Lung (tissue), 12 donors: ENCODE measurements around the gene CCDC9B. TPM values are rescaled to one million over a fixed set of nuclear protein-coding genes. Genes with fewer than 3 reads are reported as not detected.

Experiments used
- ATAC-seq: fragments of 200-7000 bp; cut with Tn5 transposase; one replicate; pipeline ENCODE4 v1.9.1; 2020; ENCODE audit warnings: moderate number of reproducible peaks; ENCODE audit not compliant: insufficient read depth, low FRiP score
- DNase-seq, 3 donors: peaks; one replicate each; pipeline ENCODE4 v3.0.0-alpha.2; 2013 to 2017
- H3K27ac ChIP-seq, 2 donors: one replicate each; pipeline ENCODE4 v1.5.1; 2013; ENCODE audit warnings: mild to moderate bottlenecking in 2 of 2, moderate library complexity in 2 of 2, control low read depth in 1 of 2, inconsistent platforms in 1 of 2, low read depth in 1 of 2, low read length in 1 of 2
- H3K27me3 ChIP-seq, 3 donors: one replicate each; pipeline ENCODE4 v1.5.1; 2013; ENCODE audit warnings: low read length in 2 of 3; ENCODE audit not compliant: control insufficient read depth in 3 of 3, insufficient read depth in 3 of 3
- H3K36me3 ChIP-seq, 4 donors: one replicate each; pipeline ENCODE4 v1.5.1; 2013; ENCODE audit warnings: low read length in 4 of 4, mild to moderate bottlenecking in 1 of 4, moderate library complexity in 1 of 4; ENCODE audit not compliant: control insufficient read depth in 4 of 4, insufficient read depth in 4 of 4
- H3K4me1 ChIP-seq, 5 donors: one replicate each; pipeline ENCODE4 v1.5.1; 2013; ENCODE audit warnings: low read length in 5 of 5, mild to moderate bottlenecking in 2 of 5, moderate library complexity in 1 of 5; ENCODE audit not compliant: control insufficient read depth in 5 of 5, insufficient read depth in 5 of 5
- H3K4me3 ChIP-seq: one replicate; pipeline ENCODE4 v1.5.1; 2013; ENCODE audit warnings: mild to moderate bottlenecking, control low read depth, moderate library complexity
- H3K9ac ChIP-seq, 2 donors: one replicate each; pipeline ENCODE4 v1.5.1; 2013; ENCODE audit warnings: low read length in 2 of 2, control low read depth in 1 of 2; ENCODE audit not compliant: insufficient read depth in 1 of 2
- H3K9me3 ChIP-seq, 4 donors: one replicate each; pipeline ENCODE4 v1.5.1; 2013; ENCODE audit warnings: low read length in 3 of 4, mild to moderate bottlenecking in 1 of 4, moderate library complexity in 1 of 4; ENCODE audit not compliant: control insufficient read depth in 4 of 4, insufficient read depth in 3 of 4
- WGBS, 2 donors: extraction: QIAGEN DNeasy Blood & Tissue Kit; methylation state at CpG; one replicate each; pipeline ENCODE4 v1.1.7; 2013; 5-methylcytosine and 5-hydroxymethylcytosine counted together
- polyA plus RNA-seq, 2 donors: library from polyadenylated mRNA; stranded (reverse); fragments of 200-250 nt; gene quantifications; one replicate each; pipeline ENCODE4 v1.2.1, GENCODE V29; 2013
- total RNA-seq, 2 donors: library from RNA; depleted of rRNA in 1 of 2; stranded (reverse); fragments of >200 nt in 1 of 2; gene quantifications; one replicate each; pipeline ENCODE4 v1.2.1, GENCODE V29; 2014 to 2021
- TF ChIP-seq, protein P1 (sequence below): IDR thresholded peaks from 2 replicates; pipeline ENCODE4 v1.5.1; 2012; ENCODE audit warnings: mild to moderate bottlenecking; ENCODE audit errors: control extremely low read depth, extremely low read depth
- donor health status: control.
- donor health status: control.
- donor health status: Bipolar disorder and iron deficiency.
- donor health status: healthy.
- donor health status: DM: yes; HTN: yes; CAD: no.

Gene CCDC9B
- total and polyA plus RNA-seq, 4 donors, result 4.4 to 42.1 (median 14.9) TPM

DNA sequence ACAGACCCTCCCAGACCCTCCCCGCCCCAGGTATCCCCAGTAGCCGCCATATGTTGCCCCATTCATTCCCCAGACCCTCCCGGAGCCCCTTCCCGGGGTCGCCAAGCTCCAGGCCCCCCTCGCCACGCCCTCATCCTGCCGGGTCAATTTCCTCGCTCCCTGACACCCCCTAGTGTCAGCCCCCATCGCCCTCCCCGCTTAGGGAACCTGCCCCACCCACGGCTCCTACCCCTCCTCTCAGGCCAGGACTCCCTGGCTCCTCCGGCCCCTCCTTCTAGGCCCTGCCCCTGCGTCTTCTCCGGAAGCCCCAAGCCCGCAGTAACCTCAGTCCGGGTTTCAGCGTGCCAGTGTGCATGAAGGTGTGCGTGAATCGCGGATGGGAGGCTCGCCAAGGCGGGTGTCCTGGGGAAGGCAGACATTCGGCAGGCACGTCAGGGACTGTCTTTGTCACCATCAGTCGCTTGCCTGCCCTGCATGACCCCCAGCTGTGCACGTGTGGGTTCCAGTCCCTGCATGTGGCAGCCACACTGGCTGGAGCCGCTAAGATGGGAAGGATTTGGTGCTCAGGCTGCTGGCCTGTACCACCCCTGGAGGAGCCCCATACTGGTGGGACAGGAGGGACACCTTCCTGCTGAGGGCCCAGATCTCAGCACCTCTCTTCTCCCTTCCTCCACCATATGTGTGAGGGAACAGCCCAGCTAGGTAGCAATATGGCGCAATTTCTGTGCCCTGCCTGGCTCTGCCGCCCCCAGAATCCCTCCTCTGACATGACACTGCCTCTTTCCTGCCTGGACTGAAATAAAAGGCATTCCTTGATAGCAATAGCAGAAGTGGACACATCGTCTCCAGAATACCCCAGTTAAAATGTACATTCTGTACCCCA is 18.0 kb upstream of the CCDC9B start:
- H3K27me3 ChIP-seq, result peaks cover 0 to 13% (median 0%) of the 10 kb centered on the region in 3 donors
- no peaks in the 10 kb centered on the region for H3K36me3 ChIP-seq
- no peak overlapping the region for H3K27ac ChIP-seq
- H3K4me3 ChIP-seq, result peak overlapping the region; percentile 34
- ATAC-seq (no peak), DNase-seq (no peak)
- H3K9me3 ChIP-seq, result no peaks in the 10 kb centered on the region
- peaks cover 0 to 18% (median 0%) of the 10 kb centered on the region in 5 donors for H3K4me1 ChIP-seq
- 11 to 12% methylated on average over 27 to 31 of the region's 31 CpGs for WGBS, 2 donors
- no peak overlapping the region for H3K9ac ChIP-seq
- TF ChIP-seq, protein P1, sequence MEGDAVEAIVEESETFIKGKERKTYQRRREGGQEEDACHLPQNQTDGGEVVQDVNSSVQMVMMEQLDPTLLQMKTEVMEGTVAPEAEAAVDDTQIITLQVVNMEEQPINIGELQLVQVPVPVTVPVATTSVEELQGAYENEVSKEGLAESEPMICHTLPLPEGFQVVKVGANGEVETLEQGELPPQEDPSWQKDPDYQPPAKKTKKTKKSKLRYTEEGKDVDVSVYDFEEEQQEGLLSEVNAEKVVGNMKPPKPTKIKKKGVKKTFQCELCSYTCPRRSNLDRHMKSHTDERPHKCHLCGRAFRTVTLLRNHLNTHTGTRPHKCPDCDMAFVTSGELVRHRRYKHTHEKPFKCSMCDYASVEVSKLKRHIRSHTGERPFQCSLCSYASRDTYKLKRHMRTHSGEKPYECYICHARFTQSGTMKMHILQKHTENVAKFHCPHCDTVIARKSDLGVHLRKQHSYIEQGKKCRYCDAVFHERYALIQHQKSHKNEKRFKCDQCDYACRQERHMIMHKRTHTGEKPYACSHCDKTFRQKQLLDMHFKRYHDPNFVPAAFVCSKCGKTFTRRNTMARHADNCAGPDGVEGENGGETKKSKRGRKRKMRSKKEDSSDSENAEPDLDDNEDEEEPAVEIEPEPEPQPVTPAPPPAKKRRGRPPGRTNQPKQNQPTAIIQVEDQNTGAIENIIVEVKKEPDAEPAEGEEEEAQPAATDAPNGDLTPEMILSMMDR, result no peak

DNA sequence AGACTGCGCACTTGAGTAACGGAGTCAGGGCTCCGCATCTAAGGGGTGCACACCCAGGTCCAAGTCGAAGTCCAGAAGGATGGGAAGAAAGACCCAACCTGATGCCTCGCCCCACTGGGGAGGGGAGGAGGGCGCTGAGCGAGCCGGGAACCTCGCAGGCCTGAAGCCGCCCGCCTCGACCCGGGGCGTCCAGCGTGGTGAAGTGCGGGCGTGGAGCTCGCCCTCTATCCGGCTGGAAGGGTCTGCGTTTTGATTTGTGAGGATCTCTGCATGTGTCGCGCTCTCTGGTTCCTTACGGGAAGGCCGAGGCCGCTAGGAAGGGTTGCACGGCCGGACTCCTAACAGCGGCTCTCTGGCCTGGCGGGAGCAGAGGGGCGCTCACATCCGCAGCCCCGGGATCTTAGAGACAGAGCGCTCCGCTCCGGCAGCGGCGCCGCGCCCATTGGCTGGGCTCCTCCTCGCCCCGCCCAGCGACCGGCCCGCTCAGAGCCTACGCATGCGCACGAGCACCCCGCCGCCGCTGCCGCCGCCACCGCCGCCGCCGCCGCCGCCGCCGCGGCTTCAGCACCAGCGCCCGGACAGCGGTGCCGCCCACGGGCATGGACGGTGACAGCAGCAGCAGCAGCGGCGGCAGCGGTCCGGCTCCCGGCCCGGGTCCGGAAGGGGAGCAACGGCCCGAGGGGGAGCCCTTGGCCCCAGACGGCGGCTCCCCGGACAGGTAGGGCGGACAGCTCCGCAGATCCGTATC is 17.2 kb upstream of the CCDC9B start, which contains the start of gene DISP2:
DISP2 (plus strand) TSS at position 497 of the 748 bp plus-strand sequence; CDS start at position 600, 103 bp downstream.
- 3 to 4% methylated on average over 47 to 82 of the region's 82 CpGs for WGBS, 2 donors
- H3K27ac ChIP-seq, result no peak within 1 kb of the TSS
- peaks cover 0 to 18% (median 0%) of the 10 kb centered on the region in 3 donors for H3K27me3 ChIP-seq
- TF ChIP-seq, protein P1, result no peak
- no peaks in the 10 kb centered on the region for H3K36me3 ChIP-seq
- H3K9ac ChIP-seq, result no peak within 1 kb of the TSS
- no peaks in the 10 kb centered on the region for H3K9me3 ChIP-seq
- H3K4me1 ChIP-seq, result peaks cover 0 to 18% (median 0%) of the 10 kb centered on the region in 5 donors
- peak; percentile 91 for ATAC-seq
- H3K4me3 ChIP-seq, result peak within 1 kb of the TSS; percentile 34
- DNase-seq, result peak; percentile 88 to 92 (median 89)

DNA sequence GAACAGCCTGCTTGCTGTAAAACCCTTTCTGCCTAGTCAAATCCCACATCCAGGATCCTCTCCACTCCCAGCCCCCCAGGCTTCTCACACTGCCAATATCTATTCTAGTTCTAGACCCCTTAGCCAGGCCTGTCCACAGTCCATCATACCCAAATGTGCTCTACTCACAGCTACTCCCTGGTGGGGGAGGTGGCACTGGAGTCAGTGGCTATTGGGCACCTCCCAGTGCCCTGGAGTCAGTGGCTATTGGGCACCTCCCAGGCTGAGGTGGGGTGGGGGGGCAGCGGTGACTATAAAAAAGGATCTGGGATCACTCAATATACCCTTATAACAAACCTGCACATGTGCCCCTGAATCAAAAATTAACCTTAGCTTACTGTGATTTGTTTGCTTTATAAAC is 16.5 kb upstream of the CCDC9B start:
- TF ChIP-seq, protein P1, result no peak
- Histone ChIP-seq H3K27ac (no peak overlapping the region), H3K4me3 (no peak overlapping the region), H3K9me3 (no peaks in the 10 kb centered on the region), H3K27me3 (peaks cover 0 to 16% (median 0%) of the 10 kb centered on the region in 3 donors), H3K9ac (no peak overlapping the region), H3K36me3 (no peaks in the 10 kb centered on the region), H3K4me1 (peaks cover 0 to 18% (median 0%) of the 10 kb centered on the region in 5 donors)
- WGBS, 2 donors, result 48 to 67% methylated on average over 1 of the region's 1 CpG
- ATAC-seq, result no peak
- DNase-seq, result no peak
